Kidney capillary endothelial cell (primary cell): ENCODE data around the gene KIAA1671.
A peak's percentile ranks its signal among the peaks of the same experiment; 100 is the strongest.

Experiments
- DNase-seq: peaks from one replicate; pipeline ENCODE4 v3.0.0-alpha.2; 2018; ENCODE audit warnings: low spot score

Gene KIAA1671

DNA sequence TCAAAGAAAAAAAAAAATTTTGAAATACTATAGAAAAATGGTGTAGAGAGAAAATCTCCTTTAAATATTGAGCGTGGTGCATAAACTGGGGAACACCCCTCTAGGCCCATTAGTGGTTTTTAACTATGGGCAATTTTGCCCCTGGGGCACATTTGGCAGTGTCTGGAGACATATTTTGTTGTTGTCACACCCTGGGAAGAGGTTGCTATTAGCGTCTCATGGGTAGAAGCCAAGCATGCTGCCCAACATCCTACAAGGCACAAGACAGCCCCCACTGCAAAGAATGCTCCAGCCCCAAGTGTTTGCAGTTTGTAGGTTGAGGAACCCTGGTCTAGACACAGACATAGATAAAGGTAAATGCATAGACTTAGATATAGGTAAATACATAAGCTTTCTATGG, 92.6 kb downstream of the KIAA1671 start:
- no peak for DNase-seq

DNA sequence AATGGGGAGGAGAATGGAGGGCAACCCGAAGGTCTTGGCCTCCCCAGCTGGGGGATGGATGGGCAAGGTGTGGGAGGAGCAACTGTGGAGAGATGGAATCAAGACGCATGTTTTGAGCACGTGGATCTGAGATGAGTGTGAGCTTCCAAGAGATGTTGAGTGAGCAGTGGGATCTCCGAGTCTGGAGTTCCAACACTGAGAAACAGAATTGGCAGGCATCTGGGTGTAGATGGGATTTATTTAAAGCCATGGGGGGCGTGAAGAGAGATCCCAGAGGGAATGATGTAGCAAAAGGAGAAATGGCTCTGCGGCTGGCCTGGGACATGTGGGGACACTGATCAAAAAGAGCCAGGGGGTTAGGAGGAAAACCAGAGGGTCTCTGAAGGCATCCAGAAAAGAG, 95.6 kb downstream of the KIAA1671 start:
- DNase-seq: no peak

DNA sequence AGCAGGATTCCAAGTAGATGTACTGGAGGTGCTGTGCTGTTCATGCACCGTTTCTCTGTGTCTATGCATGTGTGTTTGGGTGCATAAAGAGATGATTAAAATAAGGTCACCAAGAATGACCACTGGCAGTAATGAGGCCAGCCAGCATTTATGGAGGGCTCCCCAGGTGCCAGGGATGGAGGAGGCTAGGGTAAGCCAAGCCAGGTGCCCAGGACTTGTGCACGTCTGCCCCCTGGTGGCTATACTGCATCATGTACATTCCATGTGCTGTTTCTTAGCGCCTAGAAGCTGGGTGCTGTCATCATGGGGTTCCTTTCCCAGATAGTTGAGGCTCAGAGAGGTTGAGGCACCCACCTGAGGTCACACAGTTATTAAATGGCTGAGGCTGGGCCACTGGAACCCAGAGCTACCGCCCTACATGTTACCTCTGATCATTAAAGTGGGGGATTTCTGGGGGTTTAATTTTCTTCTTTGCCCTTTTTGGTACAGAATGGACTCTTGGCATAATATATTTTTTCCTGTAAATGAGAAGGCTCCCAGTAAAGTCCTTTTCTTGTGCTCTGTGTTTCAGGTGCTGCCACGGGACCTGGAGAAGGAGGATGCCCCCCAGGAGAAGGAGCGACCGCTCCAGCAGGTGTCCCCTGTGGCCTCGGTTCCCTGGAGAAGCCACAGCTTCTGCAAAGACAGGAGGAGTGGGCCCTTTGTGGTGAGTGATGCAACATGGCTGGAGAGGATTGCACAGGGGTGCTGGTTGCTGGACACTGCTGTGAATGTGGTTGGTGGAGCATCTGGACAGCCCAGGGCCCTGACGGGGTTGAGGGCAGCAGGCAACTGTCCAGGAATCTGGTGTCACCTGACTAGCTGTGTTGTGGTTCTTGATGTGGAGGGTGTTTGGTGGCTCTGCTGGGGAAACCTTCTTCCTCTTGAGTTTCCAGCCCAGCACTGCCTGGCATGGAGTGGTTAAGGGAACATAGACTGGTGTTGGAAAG, 96.4 kb downstream of the KIAA1671 start:
- peak; percentile 59 for DNase-seq

DNA sequence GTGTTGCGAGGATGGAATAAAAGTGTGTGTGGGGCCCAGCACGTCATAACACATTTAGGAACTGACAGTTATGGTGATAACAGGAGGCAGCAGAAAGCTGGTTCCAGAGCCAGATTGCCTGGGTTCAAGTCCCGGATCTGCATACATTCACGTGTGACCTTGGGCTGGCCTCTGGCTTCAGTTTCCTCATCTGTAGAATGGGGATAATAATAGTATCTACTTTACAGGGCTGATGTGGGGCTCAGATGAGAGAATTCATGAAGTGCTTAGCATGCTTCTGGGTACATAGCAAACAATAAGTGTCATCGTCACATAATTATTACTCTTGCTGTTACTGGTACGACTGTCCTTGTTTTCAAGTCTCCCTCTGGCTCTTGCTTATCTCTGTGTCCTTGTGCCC, 97.3 kb downstream of the KIAA1671 start:
- DNase-seq: no peak

DNA sequence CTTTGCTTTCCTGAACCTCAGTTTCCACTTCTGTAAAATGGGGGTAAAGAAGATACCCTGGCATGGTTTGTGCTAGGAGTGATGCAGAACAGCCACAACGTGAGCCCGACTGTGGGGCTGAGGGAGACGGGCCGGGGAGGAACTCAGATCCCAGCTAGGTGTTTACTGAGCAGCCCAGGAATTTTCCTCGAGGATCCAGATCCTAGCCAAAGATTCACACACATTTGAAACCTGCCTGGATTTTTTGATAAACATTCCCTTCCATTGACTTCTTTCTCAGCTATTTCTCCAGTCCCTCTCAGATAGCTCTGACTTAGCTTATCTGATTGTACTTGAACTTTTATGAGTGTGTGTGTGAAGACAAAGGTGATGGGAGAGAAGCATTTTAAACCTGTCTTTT, 98.0 kb downstream of the KIAA1671 start:
- no peak for DNase-seq

DNA sequence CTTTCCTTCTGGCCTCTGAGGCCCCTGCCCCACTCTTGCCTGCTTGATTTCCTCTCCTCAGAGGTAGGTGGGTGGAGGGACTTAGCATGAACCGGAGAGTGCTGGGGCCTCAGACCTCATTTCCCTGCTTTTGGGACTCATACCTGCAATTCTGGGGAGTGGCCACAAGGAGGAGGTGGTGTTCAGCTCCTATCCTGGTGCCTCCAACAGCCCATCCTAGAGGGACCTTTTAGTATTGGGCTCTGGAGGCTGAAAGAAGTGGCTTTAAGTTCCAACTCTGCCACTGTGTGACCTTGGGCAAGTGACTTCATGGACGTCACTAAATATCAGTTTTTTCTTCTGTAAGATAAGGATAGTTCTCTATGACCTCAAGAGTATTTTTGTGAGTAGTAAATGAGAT, 98.6 kb downstream of the KIAA1671 start:
- DNase-seq: no peak

DNA sequence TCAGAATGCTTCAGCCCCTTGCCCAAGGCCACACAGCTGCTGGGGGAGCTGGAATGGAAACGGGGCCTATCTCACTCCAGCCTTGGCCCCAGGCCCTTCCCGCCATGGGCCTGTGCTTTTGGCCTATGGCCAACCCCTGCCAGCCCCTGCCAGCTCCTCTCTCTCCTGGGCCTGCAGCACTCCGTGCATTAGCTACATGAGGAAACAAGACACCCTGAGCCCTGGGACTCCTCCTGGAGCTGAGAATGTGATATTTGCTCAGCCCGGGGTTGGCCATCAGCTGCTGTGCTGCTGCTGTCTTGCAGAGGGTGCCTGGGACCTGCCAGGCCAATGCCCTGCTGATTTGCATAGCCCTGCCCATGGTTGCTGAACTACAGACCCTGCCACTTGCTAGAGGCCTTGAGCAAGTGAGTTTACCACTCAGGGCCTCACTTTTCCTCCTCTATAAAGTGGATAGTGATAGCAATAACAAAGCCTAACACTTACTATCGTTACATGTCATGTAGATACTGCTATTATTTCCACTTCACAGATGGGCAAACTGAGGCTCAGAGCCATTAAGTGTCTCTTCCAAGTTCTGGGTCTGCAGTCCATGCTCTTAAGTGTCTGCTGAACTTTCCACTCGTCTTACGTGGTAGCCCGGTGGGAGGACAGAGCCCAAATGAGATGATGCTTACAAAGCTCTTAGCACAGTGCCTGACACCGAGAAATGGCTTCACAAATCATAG, 99.6 kb downstream of the KIAA1671 start:
- no peak for DNase-seq

DNA sequence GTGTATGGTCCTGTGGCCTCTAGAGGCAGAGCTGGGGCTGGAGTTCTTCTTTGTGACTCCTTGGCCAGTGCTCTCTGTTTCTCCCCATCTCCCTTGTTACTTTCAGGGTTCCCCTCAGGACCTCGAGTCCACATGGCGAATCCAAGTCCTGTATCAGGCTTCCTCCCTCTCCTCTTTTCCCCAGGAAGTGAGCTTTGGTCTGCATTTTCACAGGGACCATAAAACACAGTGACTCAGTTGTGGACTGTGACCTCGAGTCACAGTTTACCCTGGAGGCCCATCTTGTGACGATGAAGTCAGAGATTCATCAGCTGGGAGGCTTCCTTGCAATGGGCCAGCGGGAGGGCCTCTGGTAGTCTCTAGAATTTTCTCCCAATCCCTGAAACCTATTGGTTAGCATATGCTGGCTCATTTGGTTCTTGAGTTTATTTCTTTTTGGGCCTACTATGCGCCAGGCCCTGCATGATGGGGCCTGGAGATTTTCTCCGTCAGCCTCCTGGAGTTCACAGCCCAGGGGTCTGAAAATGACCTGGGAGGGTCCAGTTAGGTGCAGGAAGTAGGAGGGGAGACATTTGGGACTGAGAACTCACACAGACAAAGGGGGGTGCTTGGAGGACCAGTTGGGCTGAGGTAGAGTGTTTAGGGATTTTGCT, 100.8 kb downstream of the KIAA1671 start:
- no peak for DNase-seq

DNA sequence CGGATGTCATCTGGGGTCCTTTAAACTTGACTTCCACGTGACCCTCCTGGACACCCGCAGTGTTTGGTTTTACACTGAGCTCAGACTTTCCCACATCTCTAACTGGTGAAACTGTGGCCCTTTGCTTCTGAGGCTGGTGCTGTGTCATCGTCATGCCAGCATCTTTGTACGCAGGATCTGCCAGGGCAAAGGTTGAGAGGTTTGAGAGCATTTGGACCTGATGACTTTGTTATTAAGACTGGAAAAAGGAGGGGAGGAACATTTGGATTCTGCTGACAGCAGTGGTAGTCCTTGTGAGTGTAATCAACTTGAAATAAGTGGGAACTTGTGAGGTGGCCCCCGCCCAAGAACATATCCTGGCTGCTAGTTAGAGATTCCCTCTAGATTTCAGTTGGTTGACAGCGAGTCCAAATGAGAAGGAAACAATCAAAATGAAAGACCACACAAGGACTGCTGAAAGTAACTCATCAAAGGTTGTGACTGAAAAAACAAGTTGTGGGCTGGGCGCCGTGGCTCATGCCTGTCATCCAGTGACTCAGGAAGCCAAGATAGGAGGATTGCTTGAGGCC, 102.5 kb downstream of the KIAA1671 start:
- DNase-seq: no peak

DNA sequence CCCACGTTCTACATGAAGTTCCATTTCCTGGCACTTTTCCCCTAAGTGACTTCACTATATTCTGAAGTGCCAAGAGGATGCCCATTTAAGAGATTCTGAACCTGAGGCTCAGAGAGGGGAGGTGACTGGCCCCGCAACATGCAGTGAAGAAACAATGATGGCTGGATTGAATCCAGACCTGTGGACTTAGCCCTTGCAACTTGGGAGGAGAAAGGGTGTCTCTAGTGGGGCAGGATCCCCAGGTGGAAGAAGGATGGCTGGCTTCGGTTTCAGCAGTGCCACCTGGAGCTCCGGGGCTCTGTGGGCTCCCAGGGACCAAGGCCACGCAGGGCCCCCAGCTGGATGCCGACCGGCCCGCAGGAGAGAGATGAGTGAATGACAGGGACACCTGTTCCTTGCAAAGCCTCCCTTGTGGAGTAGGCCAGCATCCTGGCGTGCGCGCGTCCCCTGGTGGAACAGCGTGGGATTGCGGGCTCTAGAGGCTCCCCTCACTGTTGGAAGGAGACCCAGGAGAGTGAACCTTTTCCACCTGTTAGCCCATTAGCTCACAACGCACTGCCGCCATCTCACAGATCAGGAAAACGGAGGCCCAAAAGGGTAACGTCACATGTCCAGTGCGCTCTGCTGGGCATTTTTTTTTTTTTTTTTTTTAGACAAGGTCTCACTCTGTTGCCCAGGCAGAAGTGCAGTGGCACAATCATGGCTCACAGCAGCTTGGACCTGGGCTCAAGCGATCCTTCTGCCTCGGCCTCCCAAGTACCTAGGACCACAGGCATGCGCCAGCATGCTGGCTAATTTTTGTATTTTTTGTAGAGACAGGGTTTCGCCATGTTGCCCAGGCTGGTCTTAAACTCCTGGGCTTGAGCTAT, 104.7 kb downstream of the KIAA1671 start:
- peak; percentile 40 for DNase-seq

DNA sequence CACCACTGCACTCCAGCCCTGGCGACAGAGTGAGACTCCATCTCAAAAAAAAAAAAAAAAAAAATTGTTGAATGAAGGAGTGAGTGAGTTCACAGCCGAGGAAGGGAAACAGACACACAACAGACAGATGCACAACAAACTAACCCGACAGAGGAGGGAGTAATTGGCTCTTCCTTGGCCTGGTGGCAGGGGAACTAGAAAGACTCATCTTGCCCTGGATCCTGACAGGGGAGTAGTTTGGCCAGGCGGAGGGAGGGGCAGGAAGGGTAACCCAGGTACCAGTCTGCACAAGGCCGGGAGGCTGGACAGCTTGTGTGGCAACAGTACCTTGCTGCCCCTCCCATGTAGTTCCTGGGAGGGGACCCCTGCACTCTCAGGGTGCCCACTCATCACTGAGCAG, 106.9 kb downstream of the KIAA1671 start:
- DNase-seq: no peak

DNA sequence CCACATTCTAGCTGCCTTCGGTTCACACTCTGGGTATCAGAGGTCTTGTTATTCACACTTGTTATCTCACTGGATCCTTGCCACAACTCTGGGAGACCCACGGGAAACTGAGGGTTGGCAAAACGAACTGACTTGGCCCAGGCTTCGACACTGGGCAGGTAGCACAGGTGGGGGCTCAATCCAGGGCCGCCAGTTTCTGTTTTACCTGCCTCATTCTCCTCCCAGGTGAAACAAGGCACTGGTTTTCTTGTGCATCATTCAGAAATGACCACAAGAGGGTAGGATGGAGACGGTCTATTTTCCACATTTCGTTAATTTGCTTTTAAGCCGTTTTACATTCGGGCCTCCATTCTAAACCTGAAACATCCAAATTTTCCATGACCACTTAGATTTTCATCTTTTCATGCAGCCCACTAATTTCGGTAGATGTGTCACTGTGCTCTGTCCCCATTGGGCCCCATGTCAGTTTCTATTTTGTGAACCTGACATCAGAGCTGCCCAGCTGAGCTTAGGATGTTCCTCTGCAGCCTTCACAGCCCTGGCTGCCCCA, 108.1 kb downstream of the KIAA1671 start:
- DNase-seq: no peak

DNA sequence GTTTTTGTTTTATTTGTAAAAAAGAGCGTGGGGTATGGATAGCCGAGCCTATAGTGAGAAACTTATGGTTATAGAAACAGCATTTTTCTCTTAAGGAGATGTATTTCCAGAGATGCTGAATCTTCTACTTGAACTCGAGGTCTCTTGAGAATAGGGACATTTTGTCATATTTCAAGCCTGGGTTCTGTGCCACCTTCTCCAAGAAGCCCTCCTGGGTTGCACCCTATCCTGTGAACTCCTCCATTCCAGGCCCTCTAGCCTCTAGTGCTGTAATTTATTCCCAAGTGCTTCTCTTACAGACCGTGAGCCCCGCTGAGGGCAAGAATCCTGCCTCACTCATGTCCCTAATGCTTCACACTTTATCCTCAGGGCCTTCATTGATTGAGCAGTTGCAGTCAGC, 108.6 kb downstream of the KIAA1671 start:
- no peak for DNase-seq

DNA sequence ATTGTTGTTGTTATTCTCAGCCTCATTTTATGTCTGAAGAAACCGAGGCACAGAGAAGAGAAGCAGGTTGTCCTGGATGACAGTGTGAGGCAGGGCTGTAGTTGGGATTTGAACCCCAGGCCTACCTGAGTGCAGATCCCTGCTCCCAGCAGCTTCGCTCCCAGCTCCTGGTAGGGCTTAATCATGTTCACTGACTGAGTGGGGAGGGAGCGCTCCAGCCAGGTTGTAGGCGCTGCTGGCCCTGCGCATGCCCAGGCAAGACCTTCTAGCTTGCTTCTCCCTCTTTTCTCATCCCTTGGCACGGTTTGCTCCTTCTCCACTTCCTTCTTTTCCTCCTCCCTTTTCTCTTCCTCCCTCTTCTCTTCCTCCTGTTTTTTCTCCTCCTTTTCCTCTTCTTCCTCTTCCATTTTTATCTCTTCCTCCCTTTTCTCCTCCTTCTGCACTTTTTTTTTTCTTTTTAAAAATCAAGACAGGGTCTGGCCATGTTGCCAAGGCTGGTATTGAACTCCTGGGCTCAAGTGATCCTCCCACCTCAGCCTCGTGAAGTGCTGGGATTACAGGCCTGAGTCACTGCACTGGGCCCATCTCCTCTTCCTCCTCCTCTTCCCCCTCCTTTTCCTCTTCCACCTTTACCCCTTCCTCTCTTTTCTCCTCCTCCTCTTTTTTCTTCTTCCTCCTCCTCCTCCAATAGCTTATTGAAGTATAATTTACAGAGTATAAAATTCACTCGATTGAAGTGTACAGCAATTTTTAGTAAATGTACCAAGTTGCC, 109.3 kb downstream of the KIAA1671 start:
- no peak for DNase-seq

DNA sequence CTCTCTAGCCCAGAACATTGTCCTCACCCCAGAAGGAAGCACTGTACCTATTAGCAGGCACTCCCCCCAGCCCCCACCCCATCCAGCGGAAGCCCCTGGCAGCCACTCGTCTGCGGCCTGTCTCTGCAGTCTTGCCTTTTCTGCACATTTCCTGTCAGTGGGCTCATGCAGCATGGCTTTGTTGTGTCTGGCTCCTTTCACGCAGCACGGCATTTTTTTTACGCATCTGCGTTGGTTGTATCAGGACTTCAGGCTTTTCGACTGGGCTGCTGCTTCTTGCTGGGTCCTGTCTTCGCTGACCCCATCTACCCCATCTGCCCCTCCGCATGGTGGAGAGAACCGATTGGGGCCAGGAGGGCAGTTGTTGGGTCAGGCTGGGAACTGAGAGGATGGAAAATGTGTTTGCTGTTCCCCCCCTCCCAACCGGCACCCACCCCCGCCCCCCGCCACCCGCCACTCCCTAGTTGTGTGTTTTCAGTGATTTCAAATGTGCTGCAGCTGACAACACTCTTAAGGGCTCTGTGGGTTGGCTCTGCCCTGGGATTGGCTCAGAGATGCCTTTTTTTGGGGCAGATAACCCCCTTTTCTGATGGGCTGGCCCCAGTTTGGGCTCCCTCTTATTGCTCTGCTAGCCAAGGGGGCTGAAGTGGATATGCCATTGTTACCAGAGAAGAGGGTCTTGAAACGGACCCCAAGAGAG, 110.0 kb downstream of the KIAA1671 start:
- DNase-seq: no peak

DNA sequence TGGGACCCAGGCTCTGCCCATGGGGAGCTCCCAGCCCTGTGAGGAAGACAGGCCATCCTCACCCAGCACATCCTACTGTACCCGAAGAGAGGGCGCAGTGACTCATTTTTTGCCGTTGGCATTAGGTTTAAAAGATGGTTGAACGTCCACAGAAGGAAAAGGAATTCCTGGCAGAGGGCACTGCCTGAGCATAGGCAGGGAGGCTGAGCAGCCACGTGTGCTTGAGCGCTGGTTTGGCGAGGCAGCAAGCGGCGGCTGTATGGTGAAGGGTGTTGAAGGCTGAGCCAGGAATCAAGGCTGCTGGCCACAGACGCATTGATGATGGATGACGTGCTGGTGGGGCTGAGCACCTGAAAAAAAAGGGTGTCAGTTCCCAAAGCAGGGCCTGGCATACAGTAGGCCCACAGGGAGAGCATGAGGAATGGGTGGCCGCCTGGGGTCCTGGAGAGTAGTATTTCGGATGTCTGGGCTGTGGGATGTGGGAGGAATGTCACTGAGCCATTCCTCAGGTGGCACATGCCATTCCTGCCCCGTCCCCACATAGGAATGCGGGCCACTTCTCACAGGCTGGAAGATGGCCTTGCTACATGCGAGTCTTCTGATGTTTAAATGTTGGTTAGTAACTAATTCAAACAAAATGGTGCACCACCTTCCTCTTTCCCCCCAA, 112.5 kb downstream of the KIAA1671 start:
- DNase-seq: no peak

DNA sequence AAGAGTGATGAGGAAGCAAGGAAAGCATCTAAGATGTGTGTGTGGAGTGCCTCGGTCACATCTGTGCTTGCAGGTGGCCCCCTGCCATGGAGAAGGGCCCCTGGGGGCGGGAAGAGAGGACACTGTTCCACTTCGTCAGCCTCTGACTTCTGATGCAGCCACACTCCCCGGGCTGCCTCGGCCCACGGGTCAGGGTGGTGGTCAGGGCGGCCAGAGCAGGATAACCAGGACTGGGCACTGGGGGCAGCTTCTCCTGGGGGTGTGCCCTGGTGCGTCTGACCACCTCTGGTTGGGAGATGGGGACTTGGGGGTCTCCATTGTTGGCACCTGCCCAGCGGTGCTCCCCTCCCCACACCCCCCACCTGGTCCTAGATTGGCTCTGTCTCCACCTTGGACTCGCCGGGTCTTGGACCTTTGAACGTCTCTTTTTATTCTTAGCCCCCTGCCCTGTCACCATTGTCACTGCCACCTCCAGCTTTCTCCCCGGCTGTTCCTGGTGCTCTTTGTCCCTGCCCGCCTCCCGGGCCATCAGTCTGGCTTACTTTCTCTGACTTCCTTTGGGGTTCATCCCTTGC, 114.4 kb downstream of the KIAA1671 start:
- DNase-seq: no peak

DNA sequence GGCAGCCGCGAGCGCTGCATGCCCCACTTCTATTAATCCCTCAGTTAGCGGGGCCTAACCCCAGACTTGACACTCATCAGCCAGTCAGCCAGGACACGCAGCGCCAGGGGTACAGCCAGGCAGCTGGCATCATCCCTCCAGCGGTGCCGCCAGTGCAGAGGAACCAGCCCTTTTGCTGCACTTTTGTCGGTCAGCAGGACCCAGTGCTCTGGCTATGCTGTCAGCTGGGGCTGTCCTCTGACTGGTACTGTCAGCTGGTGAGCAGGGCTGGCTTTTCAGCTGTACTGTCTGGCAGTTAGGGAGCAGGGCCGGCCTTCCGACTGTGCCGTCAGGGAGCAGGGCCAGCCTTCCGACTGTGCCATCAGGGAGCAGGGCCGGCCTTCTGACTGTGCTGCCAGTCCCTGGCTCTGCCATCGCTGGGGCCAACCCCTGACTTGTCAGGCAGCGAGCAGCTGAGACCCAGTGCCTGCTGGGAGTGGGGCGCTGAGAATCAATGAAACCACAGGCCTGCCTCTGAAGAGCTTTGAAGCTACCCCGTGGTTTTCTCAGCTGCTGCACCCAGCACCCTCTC, 115.4 kb downstream of the KIAA1671 start:
- DNase-seq: no peak
